Measurements from ENCODE around the gene C11orf65.

C11orf65 gene, protein sequence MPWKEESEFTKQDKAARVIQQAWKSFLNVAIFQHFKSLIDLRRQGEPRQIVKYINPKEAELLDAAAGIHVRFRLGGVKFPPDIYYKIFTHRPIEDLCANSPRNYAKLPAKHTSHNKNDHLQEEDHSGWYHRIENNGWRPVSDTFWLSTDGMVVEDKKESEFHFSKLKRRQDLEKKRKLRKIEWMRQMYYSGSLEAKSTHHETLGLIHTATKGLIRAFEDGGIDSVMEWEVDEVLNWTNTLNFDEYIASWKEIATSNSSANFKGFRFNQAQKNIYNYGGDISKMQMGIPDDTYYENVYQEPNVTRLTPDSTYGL

DNA sequence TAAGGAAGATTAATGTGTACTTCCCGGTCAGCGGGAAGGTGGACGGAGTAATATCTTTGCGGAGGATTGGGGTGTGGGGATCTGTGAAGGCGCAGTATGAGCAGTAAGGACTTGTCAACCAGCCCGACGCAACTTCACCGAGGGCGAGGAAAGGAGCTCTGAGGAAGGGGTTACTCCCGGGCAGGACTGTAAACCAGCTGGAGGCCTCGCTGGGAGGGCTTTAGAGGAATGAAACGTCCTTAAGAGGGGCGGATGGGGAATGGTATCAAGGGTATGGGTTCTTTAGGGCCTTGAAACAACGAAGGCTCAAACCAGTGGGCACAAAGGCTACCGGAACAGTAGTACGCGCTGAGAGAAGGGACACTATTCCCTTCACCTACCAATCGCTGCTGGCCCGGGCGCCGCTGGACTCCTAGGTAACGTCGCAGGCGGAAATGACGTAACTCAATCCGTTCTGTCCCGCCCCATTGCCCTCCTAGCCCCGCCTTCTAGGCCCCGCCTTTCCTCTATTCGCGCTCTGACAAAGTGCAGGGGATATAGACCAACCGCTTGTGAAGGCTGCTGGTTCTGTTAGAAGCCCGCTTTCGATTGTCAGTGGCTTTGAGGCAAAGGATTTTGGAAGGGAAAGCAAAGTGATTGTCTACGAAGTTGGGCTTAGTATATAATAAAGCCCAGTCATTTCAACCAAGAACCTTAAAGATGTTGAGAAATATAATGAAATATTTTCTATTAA is at the start of gene C11orf65:
Gene C11orf65 (minus strand): TSS at position 439 of the 733 bp plus-strand sequence. CDS start 5,970 bp downstream, outside the sequence.
- TF ChIP-seq, protein P1, sequence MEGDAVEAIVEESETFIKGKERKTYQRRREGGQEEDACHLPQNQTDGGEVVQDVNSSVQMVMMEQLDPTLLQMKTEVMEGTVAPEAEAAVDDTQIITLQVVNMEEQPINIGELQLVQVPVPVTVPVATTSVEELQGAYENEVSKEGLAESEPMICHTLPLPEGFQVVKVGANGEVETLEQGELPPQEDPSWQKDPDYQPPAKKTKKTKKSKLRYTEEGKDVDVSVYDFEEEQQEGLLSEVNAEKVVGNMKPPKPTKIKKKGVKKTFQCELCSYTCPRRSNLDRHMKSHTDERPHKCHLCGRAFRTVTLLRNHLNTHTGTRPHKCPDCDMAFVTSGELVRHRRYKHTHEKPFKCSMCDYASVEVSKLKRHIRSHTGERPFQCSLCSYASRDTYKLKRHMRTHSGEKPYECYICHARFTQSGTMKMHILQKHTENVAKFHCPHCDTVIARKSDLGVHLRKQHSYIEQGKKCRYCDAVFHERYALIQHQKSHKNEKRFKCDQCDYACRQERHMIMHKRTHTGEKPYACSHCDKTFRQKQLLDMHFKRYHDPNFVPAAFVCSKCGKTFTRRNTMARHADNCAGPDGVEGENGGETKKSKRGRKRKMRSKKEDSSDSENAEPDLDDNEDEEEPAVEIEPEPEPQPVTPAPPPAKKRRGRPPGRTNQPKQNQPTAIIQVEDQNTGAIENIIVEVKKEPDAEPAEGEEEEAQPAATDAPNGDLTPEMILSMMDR (conservative IDR thresholded peaks at IDR 0.05; ENCODE audit: low read length): no peak
- peak; percentile 95 for DNase-seq (ENCODE audit: low read depth)

DNA sequence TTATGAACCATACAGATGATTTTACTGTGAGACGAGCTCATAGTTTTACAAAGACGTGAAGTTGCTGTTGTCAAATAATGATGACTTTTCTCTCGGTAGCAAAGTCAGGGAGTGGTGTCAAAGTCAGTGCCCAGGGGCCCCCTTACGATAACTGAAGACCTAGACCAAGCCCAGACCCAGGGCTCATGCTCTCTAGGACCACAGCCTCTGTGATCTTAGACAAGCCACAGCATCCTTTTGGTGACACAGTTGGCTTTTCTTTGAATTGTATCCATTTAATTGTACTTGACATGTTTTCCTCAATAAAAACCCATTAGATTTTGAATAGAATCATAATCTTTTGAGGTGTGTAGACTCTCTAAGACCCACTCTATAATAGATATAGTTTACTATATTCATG is 48.8 kb upstream of the C11orf65 start:
- TF ChIP-seq, protein P1 (conservative IDR thresholded peaks at IDR 0.05; ENCODE audit: low read length): no peak
- no peak overlapping the region for H3K4me3 ChIP-seq (ENCODE audit: low read length)

More for the DNA sequence above, at the start of gene C11orf65:
- peak within 1 kb of the TSS; percentile 91 for H3K4me3 ChIP-seq (ENCODE audit: low read length)

GRCh38 chr11:108512708-108513107 is 45.4 kb upstream of the C11orf65 start:
- TF ChIP-seq, protein P1 (conservative IDR thresholded peaks at IDR 0.05; ENCODE audit: low read length): no peak
- no peak overlapping the region for H3K4me3 ChIP-seq (ENCODE audit: low read length)
- no peak for DNase-seq (ENCODE audit: low read depth)

More for the DNA sequence above, 48.8 kb upstream of the C11orf65 start:
- no peak for DNase-seq (ENCODE audit: low read depth)

- H3K4me3 ChIP-seq (ENCODE audit: low read length): no peak overlapping the region
- TF ChIP-seq, protein P1 (conservative IDR thresholded peaks at IDR 0.05; ENCODE audit: low read length): no peak
- peak; percentile 79 for DNase-seq (ENCODE audit: low read depth)
Measured at GRCh38 chr11:108511851-108512474, 44.6 kb upstream of the C11orf65 start.

GRCh38 chr11:108508653-108509593 is 41.6 kb upstream of the C11orf65 start:
- no peak for DNase-seq (ENCODE audit: low read depth)
- H3K4me3 ChIP-seq (ENCODE audit: low read length): no peak overlapping the region
- TF ChIP-seq, protein P1 (conservative IDR thresholded peaks at IDR 0.05; ENCODE audit: low read length): no peak

DNA sequence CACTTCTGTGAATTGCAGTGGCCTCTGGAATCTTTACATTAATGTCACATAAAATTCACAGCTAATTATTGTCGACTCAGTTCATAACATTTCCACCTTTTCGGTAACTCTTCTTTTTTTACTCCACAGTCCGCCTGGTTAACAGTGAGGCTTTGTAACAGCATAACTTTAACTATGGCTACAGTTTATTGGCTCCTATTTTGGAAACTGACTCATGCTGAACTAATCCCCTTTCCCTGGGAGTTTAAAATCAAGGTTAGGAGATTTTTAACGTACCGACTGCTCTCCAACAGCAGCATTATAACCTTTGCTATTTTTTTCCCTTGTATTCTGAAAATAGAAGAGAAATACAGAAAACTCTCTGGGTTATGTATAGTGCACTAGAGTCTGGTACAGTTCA is 34.1 kb upstream of the C11orf65 start:
- no peak for DNase-seq (ENCODE audit: low read depth)
- TF ChIP-seq, protein P1 (conservative IDR thresholded peaks at IDR 0.05; ENCODE audit: low read length): no peak
- H3K4me3 ChIP-seq (ENCODE audit: low read length): no peak overlapping the region

Data from AG10803 (cell line).